Fibroblast of villous mesenchyme (primary cell): ENCODE data around the gene FGFR4. TPM values are rescaled to one million over a fixed set of nuclear protein-coding genes. Genes with fewer than 3 reads are reported as not detected.

Source experiments
- DNase-seq: peaks from one replicate; pipeline ENCODE4 v3.0.0-alpha.2; 2010; ENCODE audit warnings: low read depth
- H3K4me3 ChIP-seq: 2 replicates; pipeline ENCODE4 v1.5.1; 2011; ENCODE audit warnings: low read depth, mild to moderate bottlenecking, low read length
- total RNA-seq: library from RNA; depleted of rRNA; stranded (reverse); fragments of >200 nt; gene quantifications from 2 replicates; pipeline ENCODE4 v1.2.3, GENCODE V29; 2012
- TF ChIP-seq, protein P1 (sequence below): IDR thresholded peaks from 2 replicates; pipeline ENCODE4 v1.5.1; 2012; ENCODE audit warnings: low read depth, mild to moderate bottlenecking, low read length; ENCODE audit not compliant: insufficient read depth

FGFR4 gene
- total RNA-seq, 1 donor = 1.3 TPM

DNA sequence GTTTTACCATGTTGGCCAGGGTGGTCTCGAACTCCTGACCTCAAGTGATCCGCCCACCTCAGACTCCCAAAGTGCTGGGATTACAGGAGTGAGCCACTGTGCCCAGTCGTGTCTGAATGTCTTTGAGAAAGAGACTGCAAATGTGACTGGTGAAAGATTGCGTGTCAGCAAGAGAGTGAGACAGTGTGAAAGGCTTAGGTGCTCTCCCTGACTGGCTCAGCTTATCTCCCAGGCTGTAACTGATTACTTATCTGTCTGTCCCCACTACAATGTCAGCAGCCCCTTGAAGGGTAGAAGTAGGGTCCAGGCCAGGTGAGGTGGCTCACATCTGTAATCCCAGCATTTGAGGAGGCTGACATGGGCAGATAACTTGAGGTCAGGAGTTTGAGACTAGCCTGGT, 3.4 kb upstream of the FGFR4 start:
- H3K4me3 ChIP-seq = no peak overlapping the region
- DNase-seq = no peak
- TF ChIP-seq, protein P1, sequence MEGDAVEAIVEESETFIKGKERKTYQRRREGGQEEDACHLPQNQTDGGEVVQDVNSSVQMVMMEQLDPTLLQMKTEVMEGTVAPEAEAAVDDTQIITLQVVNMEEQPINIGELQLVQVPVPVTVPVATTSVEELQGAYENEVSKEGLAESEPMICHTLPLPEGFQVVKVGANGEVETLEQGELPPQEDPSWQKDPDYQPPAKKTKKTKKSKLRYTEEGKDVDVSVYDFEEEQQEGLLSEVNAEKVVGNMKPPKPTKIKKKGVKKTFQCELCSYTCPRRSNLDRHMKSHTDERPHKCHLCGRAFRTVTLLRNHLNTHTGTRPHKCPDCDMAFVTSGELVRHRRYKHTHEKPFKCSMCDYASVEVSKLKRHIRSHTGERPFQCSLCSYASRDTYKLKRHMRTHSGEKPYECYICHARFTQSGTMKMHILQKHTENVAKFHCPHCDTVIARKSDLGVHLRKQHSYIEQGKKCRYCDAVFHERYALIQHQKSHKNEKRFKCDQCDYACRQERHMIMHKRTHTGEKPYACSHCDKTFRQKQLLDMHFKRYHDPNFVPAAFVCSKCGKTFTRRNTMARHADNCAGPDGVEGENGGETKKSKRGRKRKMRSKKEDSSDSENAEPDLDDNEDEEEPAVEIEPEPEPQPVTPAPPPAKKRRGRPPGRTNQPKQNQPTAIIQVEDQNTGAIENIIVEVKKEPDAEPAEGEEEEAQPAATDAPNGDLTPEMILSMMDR = no peak

DNA sequence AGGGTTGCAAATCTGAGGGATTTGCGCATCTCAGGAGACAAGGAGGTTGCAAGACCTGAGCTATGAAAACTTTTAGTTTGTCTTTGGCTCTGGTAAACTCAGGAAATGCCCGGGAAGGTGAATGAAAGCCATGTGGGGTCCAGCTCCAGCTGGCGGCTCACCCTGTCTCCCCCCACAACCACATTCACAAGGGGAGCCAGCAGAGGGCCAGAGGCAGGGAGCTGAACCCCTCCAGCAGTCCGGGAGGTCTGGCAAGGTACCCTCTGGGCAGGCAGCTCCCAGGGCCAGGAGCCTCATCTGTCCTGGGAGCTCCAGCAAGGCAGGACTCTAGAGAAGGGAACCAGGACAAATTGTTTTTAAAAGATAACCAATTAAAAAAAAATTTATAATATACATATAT, 2.5 kb upstream of the FGFR4 start:
- TF ChIP-seq, protein P1 = no peak
- DNase-seq = no peak
- H3K4me3 ChIP-seq = no peak overlapping the region

DNA sequence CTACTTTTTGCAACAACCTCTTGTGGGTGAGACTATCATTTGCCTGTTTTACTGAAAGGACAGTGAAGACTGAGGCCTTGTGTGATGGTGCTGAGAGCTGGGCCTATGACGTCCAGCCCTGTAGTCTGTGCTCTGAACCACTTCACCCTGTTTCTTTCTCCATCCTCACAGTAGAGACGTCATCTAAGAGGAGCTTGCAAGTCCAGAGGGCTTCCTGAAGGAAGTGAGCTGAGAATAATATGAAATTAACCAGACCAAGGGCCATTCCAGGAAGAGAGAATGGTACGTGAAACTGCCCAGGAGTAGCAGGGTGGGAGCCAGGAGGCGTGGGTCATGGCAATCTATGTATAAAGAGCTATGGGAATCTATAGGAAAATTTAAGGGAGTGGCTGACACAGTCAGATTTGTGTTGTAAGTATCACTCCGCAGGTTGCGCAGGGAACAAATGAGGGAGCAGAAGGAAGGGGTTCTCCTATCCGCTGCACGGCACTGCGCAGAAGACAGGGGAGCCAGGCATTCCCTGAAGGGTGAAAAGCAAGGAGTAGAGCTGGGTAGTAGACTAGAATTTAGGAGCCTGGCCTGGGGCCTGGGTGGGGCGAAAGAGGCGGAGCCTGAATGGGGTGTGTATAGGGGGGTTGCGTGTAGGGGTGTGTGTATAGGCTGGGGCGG, 596 bp upstream of the FGFR4 start:
- DNase-seq = no peak
- TF ChIP-seq, protein P1 = no peak
- H3K4me3 ChIP-seq = no peak overlapping the region

DNA sequence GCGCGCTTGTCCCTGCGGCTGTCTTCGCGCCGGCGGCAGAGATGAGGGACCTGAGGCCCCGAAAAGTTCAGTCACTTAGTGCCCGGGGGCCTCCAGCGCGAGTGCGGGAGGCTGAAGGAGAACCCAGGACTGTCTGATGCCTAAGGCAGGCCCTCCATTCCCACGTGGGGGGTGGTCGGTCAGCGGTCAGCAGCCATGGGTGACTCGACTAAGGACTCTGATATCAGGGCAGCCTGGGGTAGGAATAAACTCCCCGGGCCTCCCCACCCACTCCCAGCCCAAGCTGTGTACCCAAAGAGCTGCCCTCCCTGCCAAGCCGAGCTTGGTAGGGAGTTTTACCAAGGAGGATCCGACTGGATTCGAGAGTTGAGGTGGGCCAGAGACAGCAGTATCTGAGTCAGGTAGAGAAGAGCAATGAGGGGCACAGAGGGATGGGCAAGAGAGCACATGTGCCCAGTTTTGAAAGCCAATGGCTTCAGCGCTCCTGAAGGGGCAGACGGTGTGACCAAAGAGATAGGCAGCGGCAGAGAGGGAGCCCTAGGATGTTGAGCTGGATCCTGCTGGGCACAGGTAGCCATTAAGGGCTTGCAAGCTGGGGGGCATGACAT, 787 bp downstream of the FGFR4 start:
- TF ChIP-seq, protein P1 = no peak
- H3K4me3 ChIP-seq = peak overlapping the region; percentile 60
- DNase-seq = no peak

DNA sequence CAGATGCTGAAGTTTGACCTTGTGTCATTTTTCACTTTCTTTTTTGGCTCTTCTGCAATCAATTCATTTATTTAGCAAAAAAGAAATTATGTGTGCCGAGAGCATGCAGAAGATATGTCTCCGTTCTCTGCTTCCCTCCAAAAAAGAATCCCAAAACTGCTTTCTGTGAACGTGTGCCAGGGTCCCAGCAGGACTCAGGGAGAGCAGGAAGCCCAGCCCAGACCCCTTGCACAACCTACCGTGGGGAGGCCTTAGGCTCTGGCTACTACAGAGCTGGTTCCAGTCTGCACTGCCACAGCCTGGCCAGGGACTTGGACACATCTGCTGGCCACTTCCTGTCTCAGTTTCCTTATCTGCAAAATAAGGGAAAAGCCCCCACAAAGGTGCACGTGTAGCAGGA, 2.4 kb downstream of the FGFR4 start:
- H3K4me3 ChIP-seq = no peak overlapping the region
- peak; percentile 52 for DNase-seq
- TF ChIP-seq, protein P1 = no peak

DNA sequence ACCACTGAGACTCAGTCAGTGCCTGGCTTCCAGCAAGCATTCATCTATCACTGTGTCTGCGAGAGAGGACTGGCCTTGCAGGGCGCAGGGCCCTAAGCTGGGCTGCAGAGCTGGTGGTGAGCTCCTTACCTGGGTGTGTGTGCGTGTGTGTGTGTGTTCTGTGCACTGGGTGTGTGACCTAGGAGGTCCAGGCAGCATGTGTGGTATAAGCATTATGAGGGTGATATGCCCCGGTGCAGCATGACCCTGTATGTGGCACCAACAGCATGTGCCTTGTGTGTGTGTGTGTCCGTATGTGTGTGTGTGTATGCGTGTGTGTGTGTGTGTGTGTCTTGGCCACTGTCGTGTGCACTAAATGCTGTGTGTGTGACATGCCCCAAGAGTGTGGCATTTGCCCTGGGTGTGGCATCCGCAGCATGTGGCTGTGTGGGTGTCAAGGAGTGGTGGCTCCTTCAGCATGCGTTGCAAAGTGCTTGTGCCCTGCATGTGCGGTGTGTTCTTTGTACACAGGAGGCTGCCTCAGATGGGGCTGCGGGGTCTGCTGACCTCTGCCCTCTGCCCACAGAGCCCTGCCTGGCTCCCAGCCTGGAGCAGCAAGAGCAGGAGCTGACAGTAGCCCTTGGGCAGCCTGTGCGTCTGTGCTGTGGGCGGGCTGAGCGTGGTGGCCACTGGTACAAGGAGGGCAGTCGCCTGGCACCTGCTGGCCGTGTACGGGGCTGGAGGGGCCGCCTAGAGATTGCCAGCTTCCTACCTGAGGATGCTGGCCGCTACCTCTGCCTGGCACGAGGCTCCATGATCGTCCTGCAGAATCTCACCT, 3.3 kb downstream of the FGFR4 start:
- H3K4me3 ChIP-seq = no peak overlapping the region
- TF ChIP-seq, protein P1 = no peak
- no peak for DNase-seq
